Fibroblast of pulmonary artery (primary cell): ENCODE data around the gene FMN2.
"Not testable (repeated sequence)": the region's sequence is repeated elsewhere in the genome, so short reads cannot be mapped to it uniquely, and the experiment has no call there.

Source experiments
- DNase-seq: peaks from one replicate; pipeline ENCODE4 v3.0.0-alpha.2; 2010; ENCODE audit warnings: low read depth
- H3K4me3 ChIP-seq: replicated peaks from 2 replicates; pipeline ENCODE4 v1.5.1; 2011; ENCODE audit warnings: low read depth, mild to moderate bottlenecking, control low read depth, low read length, moderate library complexity
- TF ChIP-seq, protein P1 (sequence below): IDR thresholded peaks from 2 replicates; pipeline ENCODE4 v1.5.1; 2011; ENCODE audit warnings: mild to moderate bottlenecking, control low read depth, low read length, inconsistent platforms; ENCODE audit errors: missing control alignments

FMN2 gene

DNA sequence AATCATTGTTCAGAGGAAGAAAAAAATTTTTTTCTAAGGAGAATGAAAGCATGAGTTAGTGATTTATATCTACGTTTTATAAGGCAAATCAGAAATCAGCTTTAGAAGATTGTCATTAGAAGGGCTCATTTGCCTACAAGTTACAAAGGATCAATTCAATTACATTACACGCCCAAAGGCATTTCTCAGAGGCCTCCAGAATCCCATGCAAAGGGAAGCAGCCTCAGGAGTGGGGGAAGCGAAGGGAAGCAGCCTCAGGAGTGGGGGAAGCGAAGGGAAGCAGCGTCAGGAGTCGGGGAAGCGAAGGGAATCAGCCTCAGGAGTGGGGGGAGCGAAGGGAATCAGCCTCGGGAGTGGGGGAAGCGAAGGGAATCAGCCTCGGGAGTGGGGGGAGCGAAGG is 314.1 kb downstream of the FMN2 start:
- TF ChIP-seq, protein P1, sequence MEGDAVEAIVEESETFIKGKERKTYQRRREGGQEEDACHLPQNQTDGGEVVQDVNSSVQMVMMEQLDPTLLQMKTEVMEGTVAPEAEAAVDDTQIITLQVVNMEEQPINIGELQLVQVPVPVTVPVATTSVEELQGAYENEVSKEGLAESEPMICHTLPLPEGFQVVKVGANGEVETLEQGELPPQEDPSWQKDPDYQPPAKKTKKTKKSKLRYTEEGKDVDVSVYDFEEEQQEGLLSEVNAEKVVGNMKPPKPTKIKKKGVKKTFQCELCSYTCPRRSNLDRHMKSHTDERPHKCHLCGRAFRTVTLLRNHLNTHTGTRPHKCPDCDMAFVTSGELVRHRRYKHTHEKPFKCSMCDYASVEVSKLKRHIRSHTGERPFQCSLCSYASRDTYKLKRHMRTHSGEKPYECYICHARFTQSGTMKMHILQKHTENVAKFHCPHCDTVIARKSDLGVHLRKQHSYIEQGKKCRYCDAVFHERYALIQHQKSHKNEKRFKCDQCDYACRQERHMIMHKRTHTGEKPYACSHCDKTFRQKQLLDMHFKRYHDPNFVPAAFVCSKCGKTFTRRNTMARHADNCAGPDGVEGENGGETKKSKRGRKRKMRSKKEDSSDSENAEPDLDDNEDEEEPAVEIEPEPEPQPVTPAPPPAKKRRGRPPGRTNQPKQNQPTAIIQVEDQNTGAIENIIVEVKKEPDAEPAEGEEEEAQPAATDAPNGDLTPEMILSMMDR = no peak
- DNase-seq = no peak
- no peak overlapping the region for H3K4me3 ChIP-seq

DNA sequence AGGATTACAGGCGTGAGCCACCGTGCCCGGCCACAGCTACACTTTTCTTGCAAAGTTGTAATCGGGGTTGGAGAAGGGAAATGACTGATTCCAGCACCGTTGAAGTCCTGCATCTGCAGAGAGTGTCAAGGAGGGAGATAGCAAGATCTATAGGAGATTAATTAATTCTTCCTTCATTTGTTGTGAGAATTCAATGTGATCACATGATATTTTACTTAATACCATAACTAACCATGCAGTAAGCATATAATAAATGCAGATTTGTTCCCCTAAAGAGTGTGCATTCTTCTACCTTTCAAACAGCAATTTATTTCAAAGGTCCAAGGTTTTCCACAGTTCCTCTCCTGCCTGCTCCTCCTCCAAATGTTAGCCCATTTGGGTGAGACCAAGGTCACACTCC is 315.7 kb downstream of the FMN2 start:
- TF ChIP-seq, protein P1 = no peak
- DNase-seq = no peak
- H3K4me3 ChIP-seq = no peak overlapping the region

DNA sequence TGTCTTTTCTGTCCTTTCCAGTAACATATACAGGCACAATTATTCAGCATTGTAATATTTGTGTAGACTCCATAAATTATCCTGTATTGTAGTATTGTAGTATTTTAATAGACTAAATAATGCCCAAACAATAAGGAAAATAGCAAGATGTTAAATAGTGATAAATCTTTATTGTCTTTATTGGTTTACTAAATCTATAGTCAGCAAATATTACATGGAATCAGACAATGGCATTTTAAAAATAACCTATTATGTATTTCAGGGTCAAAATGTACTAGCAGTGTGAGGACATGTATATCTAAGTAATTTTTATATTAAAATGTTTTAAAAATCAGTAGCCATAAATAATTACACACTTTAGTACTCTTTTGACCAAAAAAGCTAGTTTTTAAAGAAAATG is 317.9 kb downstream of the FMN2 start:
- no peak overlapping the region for H3K4me3 ChIP-seq
- TF ChIP-seq, protein P1 = no peak
- no peak for DNase-seq

DNA sequence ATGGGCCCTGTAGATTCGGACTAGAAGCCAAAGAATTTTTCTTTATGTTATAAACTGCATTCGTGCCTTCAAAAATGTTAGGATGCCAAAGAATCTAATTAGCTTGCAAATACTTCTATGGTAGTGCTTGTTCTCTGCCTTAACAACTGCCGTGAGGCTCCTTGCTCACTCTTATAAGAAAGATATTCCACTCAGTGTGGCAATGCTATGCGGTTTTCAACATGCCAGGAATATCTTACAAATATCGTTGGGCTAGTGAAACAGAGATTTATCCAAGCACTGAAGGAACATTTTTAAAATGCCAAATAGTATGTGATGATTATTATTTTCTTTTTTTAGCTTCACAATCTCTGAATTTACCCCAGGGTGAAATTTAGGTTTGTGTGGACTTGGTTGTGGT is 322.0 kb downstream of the FMN2 start:
- DNase-seq = peak; percentile 15
- TF ChIP-seq, protein P1 = no peak
- H3K4me3 ChIP-seq = no peak overlapping the region

DNA sequence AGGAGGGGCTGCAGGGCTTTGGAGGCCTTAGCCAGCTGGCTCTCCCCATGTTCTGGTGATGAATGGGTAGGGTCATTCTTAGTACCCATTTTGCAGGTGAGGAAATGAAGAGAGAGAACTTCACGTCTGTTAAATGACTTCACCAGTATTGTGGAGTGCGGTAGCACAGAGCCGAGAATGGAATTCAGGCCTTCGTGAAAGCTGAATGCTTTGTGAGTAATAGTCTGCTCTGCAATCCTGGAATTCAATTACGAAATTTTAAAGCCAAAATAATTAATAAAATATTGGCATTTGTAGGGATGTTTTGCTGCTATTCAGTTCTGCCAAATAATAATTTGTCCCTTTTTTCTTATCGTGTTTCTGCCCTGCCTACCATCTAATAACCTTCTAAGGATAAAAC is 322.6 kb downstream of the FMN2 start:
- no peak overlapping the region for H3K4me3 ChIP-seq
- TF ChIP-seq, protein P1 = no peak
- peak; percentile 60 for DNase-seq

DNA sequence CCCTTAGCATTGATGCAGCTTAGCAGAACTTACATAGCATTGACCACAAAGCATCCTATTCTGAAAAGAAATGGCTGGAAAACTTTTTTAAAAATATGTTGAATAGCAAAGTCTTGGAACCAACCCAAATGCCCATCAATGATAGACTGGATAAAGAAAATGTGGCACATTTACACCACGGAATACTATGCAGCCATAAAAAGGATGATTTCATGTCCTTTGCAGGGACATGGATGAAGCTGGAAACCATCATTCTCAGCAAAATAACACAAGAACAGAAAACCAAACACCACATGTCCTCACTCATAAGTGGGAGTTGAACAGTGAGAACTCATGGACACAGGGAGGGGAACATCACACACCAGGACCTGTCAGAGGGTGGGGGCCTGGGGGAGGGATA is 323.3 kb downstream of the FMN2 start:
- not testable (repeated sequence) for DNase-seq, H3K4me3 ChIP-seq

DNA sequence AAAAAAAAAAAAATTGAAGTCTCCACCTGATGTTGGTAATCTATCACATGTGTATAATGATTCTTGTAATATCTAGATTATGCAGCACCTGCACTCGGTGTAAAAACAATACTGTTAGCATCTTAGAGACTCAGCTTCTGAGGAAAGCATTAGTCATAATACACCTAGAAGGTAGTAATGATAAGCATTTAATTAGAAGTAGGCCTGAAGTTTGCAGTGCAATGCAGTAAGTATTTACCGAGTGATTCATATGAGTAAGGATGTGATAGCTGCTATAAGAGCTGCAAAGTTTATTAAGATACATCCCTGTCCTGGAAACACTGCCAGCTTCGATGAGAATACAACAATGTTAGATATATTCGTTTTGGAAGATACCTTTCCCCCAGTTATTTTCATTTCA is 323.8 kb downstream of the FMN2 start:
- H3K4me3 ChIP-seq = no peak overlapping the region
- TF ChIP-seq, protein P1 = no peak
- no peak for DNase-seq

DNA sequence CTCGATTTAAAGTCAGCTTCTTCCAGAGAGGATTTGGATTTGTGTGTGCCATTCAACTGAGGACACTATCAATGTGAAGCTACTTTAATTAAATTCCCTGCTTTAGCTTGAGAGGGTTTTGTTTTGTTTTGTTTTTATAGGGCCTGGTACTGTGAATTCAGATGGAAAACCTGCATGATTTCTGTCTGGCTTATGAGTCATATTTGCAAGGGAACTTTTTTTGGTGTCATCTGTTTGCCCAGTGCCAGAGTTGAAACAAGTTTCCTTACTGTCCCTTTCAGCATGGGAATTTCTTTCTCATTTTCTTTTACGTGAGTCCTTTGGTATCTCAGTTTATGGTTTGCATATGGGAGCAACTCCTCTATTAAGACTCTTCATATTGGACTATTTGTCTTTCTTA is 325.6 kb downstream of the FMN2 start:
- no peak for DNase-seq
- TF ChIP-seq, protein P1 = no peak
- H3K4me3 ChIP-seq = no peak overlapping the region
